Putamen (tissue), 1 donor: ENCODE measurements around the gene TRABD2A.

Source experiments
- DNase-seq: peaks from one replicate; pipeline ENCODE4 v3.0.0-alpha.2; 2016; ENCODE audit warnings: low spot score

The TRABD2A gene

GRCh38 chr2:84904151-84904550 lies 23.3 kb upstream of the TRABD2A start:
- no peak for DNase-seq

DNA sequence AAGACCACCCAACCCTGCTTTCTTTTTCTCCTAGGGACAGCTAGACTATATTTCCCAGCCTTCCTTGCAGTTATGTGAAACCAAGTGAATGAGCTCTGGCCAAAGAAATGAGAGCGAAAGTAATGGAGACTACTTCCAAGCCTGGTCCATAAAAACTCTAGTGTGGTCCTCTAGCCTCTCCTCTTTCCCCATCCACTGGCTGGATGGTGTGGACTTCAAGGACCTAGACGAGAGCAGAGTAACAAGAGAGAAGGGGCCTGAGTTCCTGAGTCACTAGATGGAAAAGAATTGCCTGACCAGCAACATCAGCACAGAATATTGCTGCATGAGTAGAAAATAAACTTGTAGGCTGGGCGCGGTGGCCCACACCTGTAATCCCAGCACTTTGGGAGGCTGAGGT lies 21.6 kb upstream of the TRABD2A start:
- DNase-seq, result no peak

DNA sequence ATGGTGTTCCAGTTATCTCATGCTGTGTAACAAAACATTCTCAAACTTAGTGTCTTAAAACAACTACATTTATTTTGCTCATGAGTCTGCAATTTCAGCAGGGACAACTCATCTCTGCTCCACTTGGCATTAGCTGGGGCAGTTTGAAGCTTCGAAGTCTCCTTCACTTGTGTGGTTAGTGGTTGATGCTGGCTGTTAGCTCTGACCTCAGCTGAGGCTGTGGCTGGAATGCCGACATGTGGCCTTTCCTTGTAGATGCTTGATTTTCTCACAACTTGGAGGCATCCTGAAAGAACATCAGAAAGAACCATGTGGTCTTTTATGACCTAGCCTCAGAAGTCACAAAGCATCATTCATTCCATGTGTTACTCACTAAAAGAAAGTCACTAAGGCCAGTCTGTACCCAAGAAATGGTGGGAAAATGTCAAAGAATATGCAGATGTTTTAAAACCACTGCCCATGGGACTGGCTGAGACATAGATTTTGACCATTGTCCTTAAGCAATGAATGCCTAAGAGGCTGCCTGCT lies 20.8 kb upstream of the TRABD2A start:
- no peak for DNase-seq

- DNase-seq, result no peak
Measured at GRCh38 chr2:84900971-84901370, 20.1 kb upstream of the TRABD2A start.

GRCh38 chr2:84899304-84900204 lies 18.7 kb upstream of the TRABD2A start:
- no peak for DNase-seq

DNA sequence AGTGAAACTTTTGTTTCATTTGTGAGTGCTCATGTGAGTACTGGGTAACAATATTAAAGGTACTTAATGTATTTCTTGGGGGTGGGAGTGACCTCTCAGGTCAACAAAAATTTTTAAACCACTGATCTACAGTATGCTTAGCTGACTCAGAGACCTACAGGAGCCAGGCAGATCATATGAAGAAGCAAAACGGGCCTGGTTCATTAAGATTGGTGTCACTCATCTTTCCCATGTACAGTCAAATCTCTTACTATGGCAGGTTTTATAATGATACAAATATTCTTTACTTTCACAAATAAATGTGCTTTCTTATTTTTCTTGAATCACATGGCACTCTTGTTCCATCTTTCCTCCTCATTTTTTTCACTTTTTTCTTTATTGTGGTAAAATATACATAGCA lies 16.9 kb upstream of the TRABD2A start:
- no peak for DNase-seq

- no peak for DNase-seq
Measured at GRCh38 chr2:84896567-84896966, 15.7 kb upstream of the TRABD2A start.

GRCh38 chr2:84894758-84895520 lies 14.1 kb upstream of the TRABD2A start:
- no peak for DNase-seq

GRCh38 chr2:84894131-84894586 lies 13.3 kb upstream of the TRABD2A start:
- no peak for DNase-seq

GRCh38 chr2:84891355-84892010 lies 10.6 kb upstream of the TRABD2A start:
- DNase-seq, result no peak

DNA sequence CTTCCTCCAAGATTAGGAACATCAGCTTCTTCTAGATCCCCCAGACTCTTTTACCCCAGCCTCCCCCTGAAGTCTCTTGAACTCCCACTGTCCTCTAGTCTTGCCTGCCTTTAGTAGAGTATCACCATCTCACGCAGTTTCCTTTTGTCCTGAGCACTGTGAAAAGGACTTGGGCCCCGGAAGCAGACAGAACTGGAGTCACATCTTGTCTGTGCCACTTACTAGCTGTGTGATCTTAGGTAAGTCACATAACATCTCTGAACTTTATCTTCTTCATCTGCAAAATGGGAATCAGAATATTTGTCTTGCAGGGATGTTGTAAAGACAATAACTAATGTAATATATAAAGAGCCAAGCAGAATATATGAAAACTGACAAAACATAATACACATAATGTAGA lies 8.4 kb upstream of the TRABD2A start:
- DNase-seq, result no peak

DNA sequence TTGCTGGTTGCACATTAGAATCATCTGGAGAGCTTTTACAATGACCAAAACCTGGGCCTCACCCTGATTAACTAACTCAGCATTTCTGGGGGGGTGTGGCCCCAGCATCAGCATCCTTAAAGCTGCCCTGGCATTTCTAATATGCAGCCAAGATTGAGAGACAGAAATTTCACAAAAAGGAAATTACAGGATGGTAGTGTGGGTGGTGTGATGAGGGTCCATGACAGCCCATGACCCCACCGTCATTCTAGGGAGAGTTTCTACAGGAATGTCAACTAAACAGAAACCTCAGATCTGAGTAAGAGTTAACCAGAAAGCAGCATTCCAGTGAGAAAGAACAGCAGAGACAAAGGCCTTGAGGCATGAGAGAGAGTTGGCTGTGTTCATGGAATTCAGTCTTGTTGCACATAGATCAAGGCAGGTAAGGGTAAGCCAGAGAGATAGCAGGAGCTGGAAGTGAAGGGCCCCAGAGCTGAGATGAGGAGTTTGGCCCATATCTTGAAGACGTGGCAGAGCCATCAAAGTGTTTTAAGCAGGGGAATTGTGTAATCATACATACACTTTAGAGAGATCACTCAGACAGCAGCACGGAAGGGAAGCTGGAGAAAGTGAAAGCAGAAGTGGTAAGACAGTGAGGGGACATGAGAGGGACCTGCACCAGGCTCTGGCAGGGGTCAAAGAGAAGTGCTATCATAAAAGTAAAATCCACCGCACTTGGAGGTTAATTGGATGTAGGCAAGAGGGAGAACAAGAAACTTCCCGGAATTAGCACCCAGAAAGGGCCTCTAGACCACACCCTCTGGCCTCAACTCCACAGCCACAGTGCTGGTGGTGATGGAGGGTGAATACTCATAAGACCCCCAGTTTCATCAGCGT lies 7.8 kb upstream of the TRABD2A start:
- no peak for DNase-seq

DNA sequence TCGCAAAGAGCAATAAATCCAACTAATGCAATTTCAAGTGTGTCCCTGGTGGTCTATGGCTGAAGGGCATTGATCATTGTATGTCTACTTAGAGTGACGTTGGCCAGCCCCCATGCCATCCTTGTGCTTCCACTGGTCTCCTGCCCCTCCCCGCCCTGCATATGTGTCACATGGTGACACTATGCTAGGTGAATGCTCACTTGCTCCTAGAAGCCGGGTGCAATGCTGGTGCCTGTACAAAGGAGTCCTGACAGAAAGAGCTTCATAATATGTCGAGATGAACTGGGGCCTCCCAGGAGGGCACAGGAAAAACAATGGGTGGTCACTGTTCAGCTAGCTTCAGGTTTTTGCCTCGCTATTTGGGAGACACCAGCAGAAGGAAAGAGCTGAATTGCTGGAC lies 5.9 kb upstream of the TRABD2A start:
- no peak for DNase-seq

DNA sequence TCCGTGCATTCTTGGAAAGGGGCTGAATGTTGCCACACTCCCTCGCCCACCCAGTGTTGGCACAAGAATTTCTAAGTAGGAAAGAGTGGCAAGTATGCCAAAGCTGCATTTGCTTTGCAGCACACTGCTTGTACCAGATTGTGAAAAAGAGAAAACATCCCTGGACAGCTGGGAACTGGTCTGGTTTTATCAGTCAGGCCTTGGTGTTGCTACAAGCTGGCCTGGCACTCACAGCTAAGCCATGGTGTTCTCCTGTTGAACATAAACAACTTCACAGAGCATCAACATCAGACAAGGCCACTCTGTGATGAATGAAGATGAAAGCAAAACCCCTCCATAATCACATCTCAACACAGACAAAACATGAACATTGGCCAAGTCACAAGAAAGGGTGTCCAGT lies 4.2 kb upstream of the TRABD2A start:
- no peak for DNase-seq

DNA sequence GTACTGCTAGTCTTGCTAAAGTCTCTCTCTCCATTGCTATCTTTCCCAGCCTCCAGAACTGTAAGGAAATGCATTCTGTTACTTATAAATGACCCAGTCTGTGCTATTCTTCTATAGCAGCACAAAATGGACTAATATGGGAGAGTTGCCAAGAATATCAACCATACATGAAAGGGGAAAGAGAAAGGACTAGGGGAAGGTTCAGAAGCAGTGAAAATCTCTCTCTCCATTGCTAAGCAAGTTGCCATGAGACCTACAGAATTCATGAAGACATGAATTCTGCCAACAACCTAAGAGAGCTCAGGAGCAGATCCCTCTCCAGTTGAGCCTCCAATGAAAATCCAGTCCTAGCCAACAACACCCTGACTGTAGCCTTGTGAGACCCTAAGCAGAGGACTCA lies 3.6 kb upstream of the TRABD2A start:
- DNase-seq, result no peak

DNA sequence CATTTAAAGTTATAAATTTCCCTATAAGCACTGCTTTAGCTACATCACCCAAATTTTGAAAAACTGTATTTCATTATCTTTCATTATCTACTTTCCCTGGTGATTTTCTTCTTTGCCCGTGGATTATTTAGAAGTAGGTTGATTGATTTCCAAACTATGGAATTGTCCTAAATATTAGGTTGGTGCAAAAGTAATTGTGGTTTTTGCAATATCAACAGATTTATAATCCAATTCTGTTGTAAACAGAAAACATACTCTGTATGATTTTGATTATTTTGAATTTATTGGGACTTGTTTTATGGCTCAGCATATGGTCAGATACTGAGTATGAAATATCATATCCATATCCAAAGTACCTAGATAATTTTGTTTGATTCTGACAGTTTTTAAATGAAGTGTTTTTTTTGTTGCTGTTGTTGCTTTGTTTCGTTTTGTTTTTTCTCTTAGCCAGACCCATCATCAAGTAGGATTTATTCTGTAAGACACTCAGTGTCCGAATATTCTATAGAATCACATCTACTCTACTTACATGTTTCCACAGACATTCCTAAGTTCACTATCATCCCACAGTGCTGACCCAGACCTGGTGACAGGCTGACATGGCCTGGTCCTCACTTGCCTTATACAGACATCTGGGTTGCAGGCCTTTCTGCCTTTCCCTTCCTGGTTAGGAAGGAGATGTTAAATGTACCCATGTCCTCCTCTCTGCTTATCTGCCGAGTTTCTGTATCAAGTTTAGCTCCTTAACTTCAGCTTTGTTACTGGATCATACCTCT lies 2.1 kb upstream of the TRABD2A start:
- no peak for DNase-seq

- DNase-seq, result no peak
Measured at GRCh38 chr2:84882414-84882738, 1.5 kb upstream of the TRABD2A start.

GRCh38 chr2:84881581-84882413 lies 913 bp upstream of the TRABD2A start:
- DNase-seq, result peak; percentile 69

- no peak for DNase-seq
Measured at GRCh38 chr2:84880395-84880644, 564 bp downstream of the TRABD2A start.
